OCI-LY1 (cell line): Measurements from ENCODE around the gene ANO3.

Experiments
- H2AFZ ChIP-seq: fragments of 200-600 bp; sonication (generic), shearing (Covaris generic); 2 replicates; pipeline ENCODE4 v1.6.0; 2014; ENCODE audit warnings: antibody characterized with exemption, mild to moderate bottlenecking, low read length
- H3F3A ChIP-seq: fragments of 200-600 bp; sonication (generic), shearing (Covaris generic); 2 replicates; pipeline ENCODE4 v1.6.0; 2014; ENCODE audit warnings: mild to moderate bottlenecking, antibody characterized with exemption, low read length, moderate library complexity; ENCODE audit not compliant: insufficient read depth
- H3K27ac ChIP-seq: fragments of 200-600 bp; sonication (generic); 2 replicates; pipeline ENCODE4 v1.5.1; 2014; ENCODE audit warnings: low read length, mixed run types, mild to moderate bottlenecking, low read depth; ENCODE audit not compliant: poor library complexity, severe bottlenecking
- H3K27me3 ChIP-seq: fragments of 200-600 bp; sonication (generic); 2 replicates; pipeline ENCODE4 v1.6.0; 2014; ENCODE audit warnings: antibody characterized with exemption, mild to moderate bottlenecking, low read length, moderate library complexity; ENCODE audit not compliant: insufficient read depth
- H3K36me3 ChIP-seq: fragments of 200-600 bp; sonication (generic); 2 replicates; pipeline ENCODE4 v1.6.1; 2014; ENCODE audit warnings: mild to moderate bottlenecking, antibody characterized with exemption, low read length, moderate library complexity, mixed read lengths; ENCODE audit not compliant: insufficient read depth
- H3K4me1 ChIP-seq: fragments of 200-600 bp; sonication (generic); 2 replicates; pipeline ENCODE4 v1.5.1; 2014; ENCODE audit warnings: mild to moderate bottlenecking, low read length, moderate library complexity; ENCODE audit not compliant: insufficient read depth, severe bottlenecking
- H3K4me2 ChIP-seq: fragments of 200-600 bp; sonication (generic), shearing (Covaris generic); 2 replicates; pipeline ENCODE4 v1.6.1; 2014; ENCODE audit warnings: low read length
- H3K4me3 ChIP-seq: fragments of 200-600 bp; sonication (generic); 2 replicates; pipeline ENCODE4 v1.5.1; 2014; ENCODE audit warnings: low read length, low read depth, mild to moderate bottlenecking, mixed read lengths; ENCODE audit not compliant: poor library complexity, severe bottlenecking
- H3K79me2 ChIP-seq: fragments of 200-600 bp; shearing (Covaris generic); 2 replicates; pipeline ENCODE4 v1.6.1; 2016; ENCODE audit warnings: mixed run types, low read length, mixed read lengths; ENCODE audit not compliant: insufficient read depth
- H3K9ac ChIP-seq: fragments of 200-600 bp; sonication (generic), shearing (Covaris generic); 2 replicates; pipeline ENCODE4 v1.6.1; 2014; ENCODE audit warnings: mild to moderate bottlenecking, low read length, mixed read lengths
- H3K9me2 ChIP-seq: fragments of 200-600 bp; sonication (generic), shearing (Covaris generic); 2 replicates; pipeline ENCODE4 v1.6.1; 2014; ENCODE audit warnings: low read depth, mild to moderate bottlenecking, low read length, mixed read lengths
- H3K9me3 ChIP-seq: fragments of 200-600 bp; shearing (Covaris generic); 2 replicates; pipeline ENCODE4 v1.6.1; 2014; ENCODE audit warnings: low read length, mixed read lengths
- H4K20me1 ChIP-seq: fragments of 200-600 bp; sonication (generic), shearing (Covaris generic); 2 replicates; pipeline ENCODE4 v1.6.0; 2016; ENCODE audit warnings: mild to moderate bottlenecking, low read length; ENCODE audit not compliant: insufficient read depth
- EZH2 ChIP-seq: fragments of 200-600 bp; sonication (generic), shearing (Covaris generic); IDR thresholded peaks from 2 replicates; pipeline ENCODE4 v1.8.0; 2017; ENCODE audit warnings: borderline replicate concordance, mixed run types, mild to moderate bottlenecking, antibody characterized with exemption, low read length, moderate library complexity, mixed read lengths
- TF ChIP-seq, protein P1 (sequence below): fragments of 200-600 bp; sonication (generic), shearing (Covaris generic); IDR thresholded peaks from 2 replicates; pipeline ENCODE4 v1.5.1; 2017; ENCODE audit warnings: mild to moderate bottlenecking, antibody characterized with exemption, low read length, moderate library complexity, mixed read lengths

The ANO3 gene

DNA sequence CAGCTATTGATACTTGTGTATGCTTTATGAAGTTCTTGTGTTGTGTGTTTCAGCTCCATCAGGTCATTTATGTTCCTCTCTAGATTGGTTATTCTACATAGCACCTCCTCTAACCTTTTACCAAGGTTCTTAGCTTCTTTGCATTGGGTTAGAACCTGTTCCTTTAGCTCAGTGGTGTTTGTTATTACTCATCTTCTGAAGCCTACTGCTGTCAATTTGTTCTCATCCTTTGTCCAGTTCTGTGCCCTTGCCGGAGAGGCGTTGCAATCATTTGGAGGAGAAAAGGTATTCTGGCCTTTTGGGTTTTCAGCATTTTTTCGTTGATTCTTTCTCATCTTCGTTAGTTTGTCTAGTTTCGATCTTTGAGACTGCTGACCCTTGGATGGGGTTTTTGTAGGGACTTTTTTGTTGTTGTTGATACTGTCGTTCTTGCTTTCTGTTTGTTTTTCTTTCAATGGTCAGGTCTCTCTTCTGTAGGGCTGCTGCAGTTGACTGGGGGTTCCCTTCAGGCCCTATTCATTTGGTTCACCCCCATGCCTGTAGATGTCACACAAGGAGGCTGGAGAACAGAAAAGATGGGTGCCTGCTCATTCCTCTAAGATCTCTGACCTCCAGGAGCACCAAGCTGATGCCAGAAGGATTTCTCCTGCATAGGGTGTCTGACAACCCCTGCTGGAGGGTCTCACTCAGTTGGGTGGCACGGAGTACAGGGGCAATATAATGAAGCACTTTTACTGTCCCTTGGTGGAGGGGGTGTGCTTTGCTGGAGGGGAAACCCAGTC is 276.0 kb downstream of the ANO3 start:
- Histone ChIP-seq H3K4me2 (no peak overlapping the region), H3K4me1 (no peaks in the 10 kb centered on the region), H3K9me3 (no peaks in the 10 kb centered on the region), H3K79me2 (no peaks in the 10 kb centered on the region), H3K9ac (no peak overlapping the region), H3K9me2 (no peaks in the 10 kb centered on the region), H3K4me3 (no peak overlapping the region), H4K20me1 (no peaks in the 10 kb centered on the region), H3K27ac (no peak overlapping the region), H2AFZ (no peak overlapping the region), H3F3A (no peaks in the 10 kb centered on the region), H3K36me3 (no peaks in the 10 kb centered on the region), H3K27me3 (no peaks in the 10 kb centered on the region)
- TF ChIP-seq, protein P1, sequence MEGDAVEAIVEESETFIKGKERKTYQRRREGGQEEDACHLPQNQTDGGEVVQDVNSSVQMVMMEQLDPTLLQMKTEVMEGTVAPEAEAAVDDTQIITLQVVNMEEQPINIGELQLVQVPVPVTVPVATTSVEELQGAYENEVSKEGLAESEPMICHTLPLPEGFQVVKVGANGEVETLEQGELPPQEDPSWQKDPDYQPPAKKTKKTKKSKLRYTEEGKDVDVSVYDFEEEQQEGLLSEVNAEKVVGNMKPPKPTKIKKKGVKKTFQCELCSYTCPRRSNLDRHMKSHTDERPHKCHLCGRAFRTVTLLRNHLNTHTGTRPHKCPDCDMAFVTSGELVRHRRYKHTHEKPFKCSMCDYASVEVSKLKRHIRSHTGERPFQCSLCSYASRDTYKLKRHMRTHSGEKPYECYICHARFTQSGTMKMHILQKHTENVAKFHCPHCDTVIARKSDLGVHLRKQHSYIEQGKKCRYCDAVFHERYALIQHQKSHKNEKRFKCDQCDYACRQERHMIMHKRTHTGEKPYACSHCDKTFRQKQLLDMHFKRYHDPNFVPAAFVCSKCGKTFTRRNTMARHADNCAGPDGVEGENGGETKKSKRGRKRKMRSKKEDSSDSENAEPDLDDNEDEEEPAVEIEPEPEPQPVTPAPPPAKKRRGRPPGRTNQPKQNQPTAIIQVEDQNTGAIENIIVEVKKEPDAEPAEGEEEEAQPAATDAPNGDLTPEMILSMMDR, result no peak
- no peak for TF ChIP-seq EZH2

DNA sequence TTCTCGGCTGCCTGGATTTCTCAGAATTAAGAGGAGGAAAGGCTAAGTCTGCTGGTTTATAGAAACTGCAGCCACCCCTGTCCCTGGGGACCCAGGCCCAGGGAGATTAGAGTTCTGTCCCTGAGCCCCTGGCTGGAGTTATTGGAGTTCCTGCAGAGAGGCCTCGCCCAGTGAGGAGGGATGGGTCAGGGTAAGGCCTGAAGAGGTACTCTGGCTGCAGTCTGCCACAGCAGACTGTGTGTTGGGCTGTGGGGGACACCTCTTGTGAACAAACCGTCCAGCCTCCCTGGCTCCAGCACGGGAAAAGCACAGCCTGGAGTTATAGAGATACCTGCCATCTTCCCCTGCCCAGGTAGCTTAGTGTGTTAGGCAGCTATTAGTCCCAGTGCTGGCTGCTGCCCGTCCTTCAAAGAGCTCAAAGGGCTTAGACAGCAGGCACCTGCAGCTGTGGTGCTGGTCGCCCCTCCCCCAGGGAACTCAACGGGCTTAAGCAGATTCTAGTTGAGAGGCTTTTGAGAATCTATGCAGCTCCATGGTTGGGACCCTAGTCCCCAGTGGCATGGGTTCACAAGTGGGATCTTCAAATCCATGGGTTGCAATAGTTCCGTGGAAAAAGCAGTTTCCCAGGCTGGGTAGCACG is 276.7 kb downstream of the ANO3 start:
- no peak overlapping the region for H3K27ac ChIP-seq
- H3K36me3 ChIP-seq, result no peaks in the 10 kb centered on the region
- H2AFZ ChIP-seq, result no peak overlapping the region
- H4K20me1 ChIP-seq, result no peaks in the 10 kb centered on the region
- H3K27me3 ChIP-seq, result no peaks in the 10 kb centered on the region
- H3K9ac ChIP-seq, result no peak overlapping the region
- H3F3A ChIP-seq, result no peaks in the 10 kb centered on the region
- no peak overlapping the region for H3K4me2 ChIP-seq
- no peaks in the 10 kb centered on the region for H3K9me2 ChIP-seq
- no peaks in the 10 kb centered on the region for H3K4me1 ChIP-seq
- no peak overlapping the region for H3K4me3 ChIP-seq
- H3K9me3 ChIP-seq, result no peaks in the 10 kb centered on the region
- H3K79me2 ChIP-seq, result no peaks in the 10 kb centered on the region
- no peak for TF ChIP-seq EZH2
- TF ChIP-seq, protein P1, result no peak

DNA sequence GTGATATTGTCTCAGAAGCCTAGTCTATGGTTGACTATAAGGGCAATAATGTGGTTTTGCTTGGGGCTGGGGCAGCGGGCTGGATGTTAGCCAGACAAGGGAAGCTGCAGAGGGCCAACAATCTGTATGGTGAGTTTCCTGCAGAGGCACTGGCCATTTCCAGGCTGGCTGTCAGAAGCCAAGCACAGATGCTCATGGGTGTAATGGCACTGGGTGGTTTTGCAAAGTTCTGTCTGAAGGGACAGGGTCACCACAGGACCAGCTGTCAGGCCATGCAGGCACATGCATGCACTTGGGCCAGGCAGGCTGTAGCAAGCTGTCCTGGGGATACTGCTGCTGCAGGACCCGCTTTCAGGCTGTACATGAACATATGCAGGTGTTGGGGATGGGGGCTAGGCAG is 281.8 kb downstream of the ANO3 start:
- no peaks in the 10 kb centered on the region for H3K4me1 ChIP-seq
- H3K9me3 ChIP-seq, result no peaks in the 10 kb centered on the region
- H3K79me2 ChIP-seq, result no peaks in the 10 kb centered on the region
- no peaks in the 10 kb centered on the region for H3F3A ChIP-seq
- H4K20me1 ChIP-seq, result no peaks in the 10 kb centered on the region
- no peak overlapping the region for H3K4me3 ChIP-seq
- no peaks in the 10 kb centered on the region for H3K9me2 ChIP-seq
- H3K27me3 ChIP-seq, result no peaks in the 10 kb centered on the region
- no peaks in the 10 kb centered on the region for H3K36me3 ChIP-seq
- no peak for TF ChIP-seq EZH2
- TF ChIP-seq, protein P1, result no peak
- H3K9ac ChIP-seq, result no peak overlapping the region
- no peak overlapping the region for H2AFZ ChIP-seq
- no peak overlapping the region for H3K4me2 ChIP-seq
- H3K27ac ChIP-seq, result no peak overlapping the region
